Upper lobe of right lung (tissue), 1 donor: Measurements from ENCODE around the gene KIF21B. TPM values are rescaled to one million over a fixed set of nuclear protein-coding genes. Genes with fewer than 3 reads are reported as not detected.
"Not testable (repeated sequence)": the region's sequence is repeated elsewhere in the genome, so short reads cannot be mapped to it uniquely, and the experiment has no call there.

Experiments used
- ATAC-seq: fragments of 200-7000 bp; cut with Tn5 transposase; one replicate; pipeline ENCODE4 v1.9.1; 2020; ENCODE audit warnings: mild to moderate bottlenecking, moderate library complexity
- DNase-seq: peaks from one replicate; pipeline ENCODE4 v3.0.0-alpha.2; 2020
- H3K27ac ChIP-seq: fragments of 200-600 bp; one replicate; pipeline ENCODE4 v1.8.0; 2022
- H3K27me3 ChIP-seq: fragments of 200-600 bp; one replicate; pipeline ENCODE4 v1.8.0; 2022; ENCODE audit warnings: mild to moderate bottlenecking
- H3K36me3 ChIP-seq: fragments of 200-600 bp; one replicate; pipeline ENCODE4 v1.8.0; 2022
- H3K4me1 ChIP-seq: fragments of 200-600 bp; one replicate; pipeline ENCODE4 v1.8.0; 2022
- H3K4me3 ChIP-seq: fragments of 200-600 bp; one replicate; pipeline ENCODE4 v1.8.0; 2022; ENCODE audit warnings: mild to moderate bottlenecking
- H3K9me3 ChIP-seq: fragments of 200-600 bp; one replicate; pipeline ENCODE4 v1.8.0; 2022
- intact Hi-C: fragments of 100-400 bp; cut with DNase I; formaldehyde crosslinking; loops from one replicate; pipeline ENCODE4 v1.11.0; 2022
- total RNA-seq: library from RNA; stranded (reverse); fragmentation: NEBNext Ultra II Directional; extraction: Animal tissue kit (Norgen Biotek cat#: 25700); gene quantifications from one replicate; pipeline ENCODE4 v1.2.1, GENCODE V29; 2021
- TF ChIP-seq, protein P1 (sequence below): fragments of 200-600 bp; IDR thresholded peaks from one replicate; pipeline ENCODE4 v1.8.0; 2022; ENCODE audit warnings: antibody characterized with exemption
- donor health status: DM: no; HTN: yes; CAD: no; lungs with severe emphysema.

Gene KIF21B
- total RNA-seq, 1 donor from 2014 or later: 5.7 TPM

DNA sequence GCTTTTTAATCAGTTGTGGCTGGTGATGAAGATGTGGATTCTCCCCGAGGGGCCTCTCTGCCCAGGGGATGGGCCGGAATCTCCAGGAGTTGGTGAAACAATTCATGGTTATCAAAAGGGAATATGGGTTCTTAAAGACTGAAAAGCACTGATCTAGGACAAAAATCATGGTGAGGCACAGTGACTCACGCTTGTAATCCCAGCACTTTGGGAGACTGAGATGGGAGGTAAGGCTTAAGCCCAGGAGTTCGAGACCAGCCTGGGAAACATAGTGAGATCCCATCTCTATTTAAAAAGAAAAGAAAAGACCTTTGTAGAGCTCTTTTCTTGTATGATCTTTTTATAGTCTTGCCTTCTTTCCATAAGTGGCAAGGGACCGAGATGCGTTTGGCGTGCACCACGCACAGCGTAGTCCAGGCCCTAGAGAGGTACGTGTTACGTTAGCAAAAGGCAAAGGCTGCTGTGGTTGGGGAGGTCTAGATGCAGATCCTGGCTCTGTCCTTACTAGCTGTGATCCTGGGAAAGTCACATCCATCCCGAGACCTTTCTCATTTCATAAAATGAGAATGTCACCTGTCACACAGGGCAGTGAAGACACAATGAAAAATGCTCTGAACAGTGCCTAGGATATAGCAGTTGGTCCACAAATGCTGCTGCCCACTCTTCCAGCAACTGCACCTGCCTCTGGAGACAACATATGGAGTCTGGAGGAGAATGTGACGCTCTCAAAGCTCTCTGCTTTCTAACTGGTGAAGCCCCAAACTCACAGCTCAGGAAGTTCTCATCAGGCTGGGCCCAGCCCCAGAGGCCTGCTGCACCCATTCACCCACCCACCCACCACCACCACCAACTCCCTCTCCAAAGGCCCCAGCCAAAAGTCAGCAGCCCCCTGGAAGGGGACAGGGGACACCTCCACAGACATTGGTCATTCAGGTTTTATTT lies 54.8 kb downstream of the KIF21B start:
- Histone ChIP-seq H3K27me3 (no peaks in the 10 kb centered on the region), H3K4me1 (peaks cover 4% of the 10 kb centered on the region), H3K27ac (no peak overlapping the region), H3K4me3 (no peak overlapping the region), H3K36me3 (no peaks in the 10 kb centered on the region), H3K9me3 (no peaks in the 10 kb centered on the region)
- TF ChIP-seq, protein P1, sequence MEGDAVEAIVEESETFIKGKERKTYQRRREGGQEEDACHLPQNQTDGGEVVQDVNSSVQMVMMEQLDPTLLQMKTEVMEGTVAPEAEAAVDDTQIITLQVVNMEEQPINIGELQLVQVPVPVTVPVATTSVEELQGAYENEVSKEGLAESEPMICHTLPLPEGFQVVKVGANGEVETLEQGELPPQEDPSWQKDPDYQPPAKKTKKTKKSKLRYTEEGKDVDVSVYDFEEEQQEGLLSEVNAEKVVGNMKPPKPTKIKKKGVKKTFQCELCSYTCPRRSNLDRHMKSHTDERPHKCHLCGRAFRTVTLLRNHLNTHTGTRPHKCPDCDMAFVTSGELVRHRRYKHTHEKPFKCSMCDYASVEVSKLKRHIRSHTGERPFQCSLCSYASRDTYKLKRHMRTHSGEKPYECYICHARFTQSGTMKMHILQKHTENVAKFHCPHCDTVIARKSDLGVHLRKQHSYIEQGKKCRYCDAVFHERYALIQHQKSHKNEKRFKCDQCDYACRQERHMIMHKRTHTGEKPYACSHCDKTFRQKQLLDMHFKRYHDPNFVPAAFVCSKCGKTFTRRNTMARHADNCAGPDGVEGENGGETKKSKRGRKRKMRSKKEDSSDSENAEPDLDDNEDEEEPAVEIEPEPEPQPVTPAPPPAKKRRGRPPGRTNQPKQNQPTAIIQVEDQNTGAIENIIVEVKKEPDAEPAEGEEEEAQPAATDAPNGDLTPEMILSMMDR: no peak
- no peak for ATAC-seq
- no peak for DNase-seq
- intact Hi-C loops: no loop called here

DNA sequence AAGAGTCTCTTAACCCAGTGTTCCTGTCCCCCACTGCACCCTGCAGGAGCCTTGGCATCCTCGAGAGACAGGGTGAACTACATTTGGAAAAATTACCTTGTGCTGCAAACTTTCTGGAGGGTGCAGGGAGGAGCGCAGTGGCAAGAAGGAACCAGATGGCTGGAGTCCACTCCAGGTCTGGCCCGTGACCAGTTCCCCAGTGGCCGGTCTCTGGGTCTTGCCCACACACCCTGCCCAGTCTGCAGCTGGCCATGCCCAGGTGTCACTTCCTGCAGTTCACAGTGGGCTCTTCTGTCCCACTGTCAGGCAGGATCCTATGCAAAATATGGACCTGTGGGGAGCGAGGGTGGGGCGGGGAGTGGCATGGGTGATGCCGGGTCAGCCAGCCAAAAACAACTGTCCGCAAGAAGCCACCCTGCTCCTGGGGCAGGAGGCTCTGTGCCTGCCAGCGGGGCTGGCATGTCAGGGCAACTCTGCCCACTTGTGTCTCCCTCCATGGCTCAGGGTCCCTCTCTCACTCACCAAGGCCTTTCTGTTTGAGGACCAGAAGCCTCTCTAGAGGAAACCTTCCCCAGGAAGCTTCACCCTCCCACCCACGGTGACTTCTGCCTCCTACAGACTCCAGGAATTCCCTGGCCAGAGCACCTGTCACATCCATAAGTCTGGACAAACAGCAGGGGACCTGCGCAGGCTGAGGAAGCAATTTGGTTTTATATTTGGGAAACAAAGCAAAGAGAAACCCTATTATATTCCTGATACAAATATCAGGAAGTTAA lies 55.6 kb downstream of the KIF21B start:
- intact Hi-C loops: no loop called here
- H3K27me3 ChIP-seq: no peaks in the 10 kb centered on the region
- no peaks in the 10 kb centered on the region for H3K36me3 ChIP-seq
- no peaks in the 10 kb centered on the region for H3K9me3 ChIP-seq
- TF ChIP-seq, protein P1: no peak
- no peak for DNase-seq
- H3K27ac ChIP-seq: no peak overlapping the region
- H3K4me3 ChIP-seq: no peak overlapping the region
- no peak for ATAC-seq
- H3K4me1 ChIP-seq: peaks cover 4% of the 10 kb centered on the region

DNA sequence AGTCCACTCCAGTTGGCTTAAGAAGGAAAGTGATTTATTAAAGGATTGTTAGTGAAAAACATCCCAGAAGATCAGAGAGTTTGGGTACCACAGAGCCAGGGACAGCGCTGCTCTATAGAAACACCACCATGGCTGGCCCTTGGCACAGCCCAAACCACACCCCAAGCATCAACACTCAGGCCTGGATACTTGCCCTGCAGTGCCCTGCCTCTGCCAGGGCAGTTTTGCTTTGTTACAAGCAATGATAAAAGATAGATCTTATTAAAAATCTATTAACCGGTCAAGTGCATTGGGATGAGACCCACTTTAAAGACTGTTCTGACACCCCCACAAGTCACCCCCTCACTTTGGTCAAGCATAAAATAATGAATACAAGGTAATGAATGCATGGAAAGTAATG lies 56.6 kb downstream of the KIF21B start:
- Histone ChIP-seq H3K4me1 (no peaks in the 10 kb centered on the region), H3K36me3 (no peaks in the 10 kb centered on the region), H3K4me3 (no peak overlapping the region), H3K9me3 (no peaks in the 10 kb centered on the region), H3K27ac (no peak overlapping the region), H3K27me3 (no peaks in the 10 kb centered on the region)
- intact Hi-C loops: no loop called here
- ATAC-seq (no peak), DNase-seq (no peak)
- TF ChIP-seq, protein P1: no peak

DNA sequence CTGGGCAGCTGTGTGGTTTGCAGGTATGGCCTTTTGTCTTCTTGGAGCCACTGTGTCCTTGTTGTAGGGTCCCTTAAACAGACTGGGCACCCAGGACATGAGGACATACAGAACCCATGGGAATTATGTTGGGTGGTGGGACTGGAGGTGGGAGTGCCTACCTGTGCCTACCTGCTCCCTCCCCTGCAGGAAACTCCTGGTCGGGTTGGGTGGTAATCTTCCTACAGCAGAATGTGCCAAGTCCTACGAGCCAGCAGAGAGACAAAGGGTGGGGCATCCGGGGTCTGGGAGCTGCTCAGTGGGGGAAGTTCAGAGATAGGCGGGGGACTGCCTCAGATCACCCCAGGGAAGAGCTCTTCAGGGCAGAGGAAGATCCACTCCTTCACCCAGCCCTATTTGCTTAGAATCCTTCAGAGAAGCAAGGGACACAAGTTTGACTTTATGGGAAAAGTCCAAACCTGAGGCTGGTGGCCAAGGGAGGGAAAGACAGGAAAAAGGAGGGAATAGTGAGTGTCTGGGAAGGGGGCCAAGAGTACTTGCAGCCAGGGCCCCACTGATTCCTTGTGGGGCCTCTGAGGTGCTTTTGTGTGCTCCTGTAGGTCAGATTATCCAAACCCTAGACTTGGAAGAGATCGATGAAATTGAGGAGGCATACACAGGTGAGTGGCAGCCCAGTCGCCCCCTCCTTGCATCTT lies 58.3 kb downstream of the KIF21B start:
- no peaks in the 10 kb centered on the region for H3K4me1 ChIP-seq
- no peaks in the 10 kb centered on the region for H3K9me3 ChIP-seq
- ATAC-seq (no peak), DNase-seq (peak; percentile 30)
- H3K27ac ChIP-seq: no peak overlapping the region
- TF ChIP-seq, protein P1: no peak
- H3K27me3 ChIP-seq: no peaks in the 10 kb centered on the region
- no peaks in the 10 kb centered on the region for H3K36me3 ChIP-seq
- intact Hi-C loops: no loop called here
- H3K4me3 ChIP-seq: no peak overlapping the region

DNA sequence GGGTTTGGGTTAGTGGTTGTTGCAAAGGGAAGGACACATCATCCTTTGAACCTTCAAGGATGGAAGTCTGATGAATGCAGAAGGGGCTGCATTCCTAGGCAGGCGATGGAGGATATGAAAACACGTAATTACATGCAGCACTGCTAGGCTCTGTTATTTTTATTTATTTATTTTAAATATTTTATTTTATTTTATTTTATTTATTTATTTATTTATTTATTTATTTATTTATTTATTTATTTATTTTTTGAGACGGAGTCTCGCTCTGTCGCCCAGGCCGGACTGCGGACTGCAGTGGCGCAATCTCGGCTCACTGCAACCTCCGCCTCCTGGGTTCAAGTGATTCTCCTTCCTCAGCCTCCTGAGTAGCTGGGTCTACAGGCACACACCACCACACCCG lies 59.6 kb downstream of the KIF21B start:
- ATAC-seq, H3K4me1 ChIP-seq, H3K36me3 ChIP-seq, H3K9me3 ChIP-seq, H3K27ac ChIP-seq, H3K4me3 ChIP-seq, H3K27me3 ChIP-seq, intact Hi-C loops: not testable (repeated sequence)
- peak; percentile 6 for DNase-seq
